Astrocyte of the spinal cord (primary cell): ENCODE data around the gene BPHL.

Source experiments
- DNase-seq: peaks from one replicate; pipeline ENCODE4 v3.0.0; 2011; ENCODE audit warnings: low read depth, low spot score
- H3K4me3 ChIP-seq: 2 replicates; pipeline ENCODE4 v1.5.1; 2011; ENCODE audit warnings: low read depth, mild to moderate bottlenecking, low read length, moderate library complexity
- CTCF ChIP-seq: IDR thresholded peaks from 2 replicates; pipeline ENCODE4 v1.5.1; 2012; ENCODE audit warnings: low read depth, mild to moderate bottlenecking, low read length, inconsistent platforms
- in situ Hi-C: cut with HindIII; loops from 2 replicates; pipeline ENCODE4 v1.10.0; 2017; ENCODE audit warnings: low sequenced_read_pairs

Gene BPHL

GRCh38 chr6:3138341-3138740 is 19.8 kb downstream of the BPHL start:
- no peak overlapping the region for H3K4me3 ChIP-seq
- no peak for TF ChIP-seq CTCF
- no peak for DNase-seq
- in situ Hi-C loops, result no loop called here

GRCh38 chr6:3139090-3139903 is 20.8 kb downstream of the BPHL start:
- peak; percentile 73 for DNase-seq
- TF ChIP-seq CTCF, result no peak
- in situ Hi-C loops, result no loop called here
- H3K4me3 ChIP-seq, result no peak overlapping the region

- H3K4me3 ChIP-seq, result no peak overlapping the region
- TF ChIP-seq CTCF, result no peak
Observed at GRCh38 chr6:3140201-3140600, 21.7 kb downstream of the BPHL start.

GRCh38 chr6:3142536-3142935 is 24.0 kb downstream of the BPHL start:
- TF ChIP-seq CTCF, result no peak
- no peak overlapping the region for H3K4me3 ChIP-seq
- no peak for DNase-seq
- in situ Hi-C loops, result no loop called here

More at GRCh38 chr6:3140201-3140600, 21.7 kb downstream of the BPHL start:
- no peak for DNase-seq
- in situ Hi-C loops, result no loop called here

- H3K4me3 ChIP-seq, result no peak overlapping the region
- TF ChIP-seq CTCF, result no peak
- no peak for DNase-seq
- in situ Hi-C loops, result no loop called here
Observed at GRCh38 chr6:3143158-3143557, 24.6 kb downstream of the BPHL start.

- no peak overlapping the region for H3K4me3 ChIP-seq
- DNase-seq, result no peak
- in situ Hi-C loops, result no loop called here
- no peak for TF ChIP-seq CTCF
Observed at GRCh38 chr6:3144571-3144970, 26.1 kb downstream of the BPHL start.
